ENCODE data around the gene KLK3. TPM values are rescaled to one million over a fixed set of nuclear protein-coding genes. Genes with fewer than 3 reads are reported as not detected.
"Not testable (repeated sequence)": the region's sequence is repeated elsewhere in the genome, so short reads cannot be mapped to it uniquely, and the experiment has no call there.

KLK3 gene
- total RNA-seq, 1 donor from 2014 or later = not detected

GRCh38 chr19:50889638-50890037 is 34.9 kb downstream of the KLK3 start:
- no peak for TF ChIP-seq CTCF (IDR thresholded peaks at IDR 0.05; ENCODE audit: unreplicated experiment)
- Mint-ChIP-seq H3K9me3 (ENCODE audit: low read depth) (no peaks in the 10 kb centered on the region), H3K27me3 (peaks cover 67% of the 10 kb centered on the region), H3K27ac (no peak overlapping the region), H3K4me3 (ENCODE audit: low read depth) (no peak overlapping the region), H3K36me3 (ENCODE audit: insufficient read depth) (no peaks in the 10 kb centered on the region), H3K4me1 (ENCODE audit: low read depth) (no peaks in the 10 kb centered on the region)
- DNase-seq (ENCODE audit: low spot score, unreplicated experiment) = no peak

GRCh38 chr19:50890422-50891252 is 35.9 kb downstream of the KLK3 start:
- TF ChIP-seq CTCF (IDR thresholded peaks at IDR 0.05; ENCODE audit: unreplicated experiment) = no peak
- H3K4me3 Mint-ChIP-seq (ENCODE audit: low read depth) = no peak overlapping the region
- no peaks in the 10 kb centered on the region for H3K36me3 Mint-ChIP-seq (ENCODE audit: insufficient read depth)
- H3K27me3 Mint-ChIP-seq = peaks cover 64% of the 10 kb centered on the region
- H3K27ac Mint-ChIP-seq = no peak overlapping the region
- no peak for DNase-seq (ENCODE audit: low spot score, unreplicated experiment)
- no peaks in the 10 kb centered on the region for H3K4me1 Mint-ChIP-seq (ENCODE audit: low read depth)
- no peaks in the 10 kb centered on the region for H3K9me3 Mint-ChIP-seq (ENCODE audit: low read depth)

GRCh38 chr19:50891253-50891625 is 36.5 kb downstream of the KLK3 start:
- Mint-ChIP-seq H3K36me3 (ENCODE audit: insufficient read depth) (no peaks in the 10 kb centered on the region), H3K27ac (no peak overlapping the region), H3K4me3 (ENCODE audit: low read depth) (no peak overlapping the region), H3K4me1 (ENCODE audit: low read depth) (no peaks in the 10 kb centered on the region), H3K27me3 (peaks cover 61% of the 10 kb centered on the region), H3K9me3 (ENCODE audit: low read depth) (no peaks in the 10 kb centered on the region)
- TF ChIP-seq CTCF (IDR thresholded peaks at IDR 0.05; ENCODE audit: unreplicated experiment) = no peak
- no peak for DNase-seq (ENCODE audit: low spot score, unreplicated experiment)

- Mint-ChIP-seq H3K9me3 (ENCODE audit: low read depth) (no peaks in the 10 kb centered on the region), H3K27ac (no peak overlapping the region), H3K4me3 (ENCODE audit: low read depth) (no peak overlapping the region), H3K36me3 (ENCODE audit: insufficient read depth) (no peaks in the 10 kb centered on the region), H3K4me1 (ENCODE audit: low read depth) (no peaks in the 10 kb centered on the region), H3K27me3 (peaks cover 61% of the 10 kb centered on the region)
- DNase-seq (ENCODE audit: low spot score, unreplicated experiment) = no peak
- no peak for TF ChIP-seq CTCF (IDR thresholded peaks at IDR 0.05; ENCODE audit: unreplicated experiment)
These were observed 38.5 kb downstream of the KLK3 start for GRCh38 chr19:50893047-50893736.

GRCh38 chr19:50894478-50895356 is 40.0 kb downstream of the KLK3 start:
- no peak overlapping the region for H3K4me3 Mint-ChIP-seq (ENCODE audit: low read depth)
- no peak for DNase-seq (ENCODE audit: low spot score, unreplicated experiment)

GRCh38 chr19:50896089-50896590 is 41.4 kb downstream of the KLK3 start:
- peaks cover 62% of the 10 kb centered on the region for H3K27me3 Mint-ChIP-seq
- not testable (repeated sequence) for H3K4me1 Mint-ChIP-seq (ENCODE audit: low read depth); DNase-seq (ENCODE audit: low spot score, unreplicated experiment); H3K36me3 Mint-ChIP-seq (ENCODE audit: insufficient read depth); H3K4me3 Mint-ChIP-seq (ENCODE audit: low read depth); H3K9me3 Mint-ChIP-seq (ENCODE audit: low read depth); H3K27ac Mint-ChIP-seq

More at GRCh38 chr19:50894478-50895356, 40.0 kb downstream of the KLK3 start:
- Mint-ChIP-seq H3K9me3 (ENCODE audit: low read depth) (no peaks in the 10 kb centered on the region), H3K27ac (no peak overlapping the region), H3K4me1 (ENCODE audit: low read depth) (no peaks in the 10 kb centered on the region), H3K27me3 (peaks cover 65% of the 10 kb centered on the region), H3K36me3 (ENCODE audit: insufficient read depth) (no peaks in the 10 kb centered on the region)
- TF ChIP-seq CTCF (IDR thresholded peaks at IDR 0.05; ENCODE audit: unreplicated experiment) = no peak
